CD4-positive, alpha-beta T cell treated with Interleukin-10 for 1 hour (primary cell): Measurements from ENCODE around the gene BRD3.

Source experiments
- DNase-seq: peaks from one replicate; pipeline ENCODE4 v3.0.0-alpha.2; 2020

Gene BRD3

GRCh38 chr9:134035041-134036039 is 32.5 kb downstream of the BRD3 start:
- no peak for DNase-seq

- DNase-seq = no peak
Measured at GRCh38 chr9:134034215-134035040, 33.4 kb downstream of the BRD3 start.

- DNase-seq = no peak
Measured at GRCh38 chr9:134033516-134034214, 34.2 kb downstream of the BRD3 start.

DNA sequence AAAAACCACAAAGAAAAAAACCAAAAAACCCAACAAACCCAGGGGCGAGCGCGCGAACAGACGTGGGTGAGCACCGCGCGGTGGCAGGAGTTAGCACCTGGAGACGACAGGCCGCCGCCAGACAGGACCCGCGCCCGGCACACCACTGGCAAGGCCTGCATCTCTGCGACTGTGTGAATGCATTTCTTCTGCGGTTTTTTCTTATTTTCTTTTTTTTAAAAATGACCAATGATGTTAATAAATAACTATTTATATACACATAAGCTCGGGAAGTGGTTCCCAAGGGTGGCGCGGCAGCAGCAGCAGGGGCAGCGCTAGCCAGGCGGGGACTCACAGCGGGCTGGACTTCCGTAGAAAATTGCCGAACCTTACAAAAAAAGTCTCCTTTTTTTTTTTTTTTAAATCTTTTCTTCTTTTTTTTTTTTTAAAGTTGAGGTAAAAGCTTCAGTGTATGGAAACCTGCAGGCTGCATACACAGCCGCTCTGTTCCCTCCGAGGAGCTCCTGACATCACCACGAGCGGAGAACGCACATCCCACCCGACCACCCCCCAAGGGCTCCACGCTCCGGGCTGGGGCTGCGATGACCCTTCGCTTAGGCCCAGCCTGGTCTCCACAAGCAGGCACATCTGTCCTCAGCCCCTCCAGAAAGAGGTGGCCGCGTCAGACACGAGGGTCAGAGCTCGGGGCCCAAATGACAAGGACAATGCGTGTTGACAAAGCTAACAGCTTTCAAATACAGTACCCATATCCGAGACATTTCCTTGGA is 35.2 kb downstream of the BRD3 start:
- no peak for DNase-seq

GRCh38 chr9:134031783-134032182 is 36.0 kb downstream of the BRD3 start:
- DNase-seq = no peak

DNA sequence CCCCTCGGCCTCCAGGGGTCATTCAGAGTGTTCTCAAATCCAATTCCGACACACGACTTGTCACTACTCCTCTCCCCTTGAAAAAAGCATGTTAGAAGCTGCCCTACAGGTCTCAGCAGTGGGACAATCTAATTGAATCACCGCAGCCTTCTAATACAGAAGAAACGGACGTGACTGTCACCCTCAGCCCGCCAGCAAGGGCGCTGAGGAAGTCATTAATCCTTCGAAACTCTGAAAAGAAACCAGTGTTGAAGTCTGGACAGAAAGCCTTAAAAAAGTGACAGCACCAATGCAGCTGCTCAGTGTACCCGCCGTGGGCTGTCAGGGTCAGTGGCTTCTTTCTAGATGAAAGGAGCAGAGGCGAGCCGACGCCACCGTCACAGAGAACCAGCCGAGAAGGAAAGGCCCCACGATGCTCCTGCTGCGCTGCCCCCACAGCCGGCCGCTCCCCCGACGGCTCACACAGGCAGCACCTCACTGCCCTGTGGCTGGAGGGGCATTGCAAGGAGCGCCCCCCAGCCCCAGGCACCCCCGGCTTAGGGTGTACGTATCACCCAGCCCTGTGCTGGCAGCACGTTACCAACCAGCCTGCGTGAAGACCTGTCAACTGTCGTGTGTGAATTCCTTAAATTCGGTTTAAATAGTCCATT is 36.9 kb downstream of the BRD3 start:
- no peak for DNase-seq

DNA sequence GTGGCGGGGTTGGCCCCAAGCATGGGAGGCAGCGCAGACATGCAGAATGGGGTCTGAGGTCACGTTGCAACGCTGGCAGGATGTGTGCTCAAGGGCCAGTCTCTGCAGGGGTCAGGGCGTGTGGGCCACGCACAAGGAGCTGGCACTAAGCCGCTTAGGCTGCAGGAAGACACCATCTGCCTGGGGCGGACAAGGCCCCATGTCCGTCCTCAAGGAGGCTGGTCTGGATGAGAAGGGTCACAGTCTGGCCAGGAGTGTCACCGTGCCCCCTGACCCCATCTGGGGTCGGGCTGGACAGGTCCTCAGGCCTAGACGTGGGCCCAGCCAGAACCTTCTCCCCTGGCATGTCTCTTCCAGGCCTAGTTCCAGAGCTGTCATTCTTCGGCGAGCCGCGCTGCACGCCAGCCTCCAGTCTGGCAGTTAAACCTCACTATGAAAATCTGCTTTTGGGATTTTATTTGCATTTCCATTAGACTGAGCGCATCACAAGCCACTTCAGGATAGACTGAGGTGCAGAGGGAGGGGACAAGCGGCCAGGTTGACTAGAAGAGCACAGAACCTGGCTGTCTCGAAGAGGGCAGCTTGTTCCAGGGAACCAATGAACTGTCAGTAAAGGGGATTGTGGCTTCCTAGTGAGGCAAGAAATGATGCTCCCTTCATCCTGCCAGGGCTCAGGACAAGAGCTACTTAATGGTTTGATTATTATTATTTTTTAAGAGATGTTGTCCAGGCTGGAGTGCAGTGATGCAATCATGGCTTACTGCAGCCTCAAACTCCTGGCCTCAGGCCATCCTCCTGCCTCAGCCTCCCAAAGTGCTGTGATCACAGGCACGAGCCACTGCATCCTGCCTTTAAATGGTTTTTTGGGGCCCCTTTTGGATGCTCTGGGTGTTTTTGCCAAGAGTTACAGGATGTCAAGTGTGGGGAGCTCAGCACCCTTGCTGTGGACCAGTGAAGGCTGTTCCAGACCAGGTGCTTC is 38.3 kb downstream of the BRD3 start:
- no peak for DNase-seq

- DNase-seq = no peak
Measured at GRCh38 chr9:134028575-134029247, 39.1 kb downstream of the BRD3 start.

GRCh38 chr9:134028076-134028475 is 39.8 kb downstream of the BRD3 start:
- no peak for DNase-seq

GRCh38 chr9:134027561-134027960 is 40.3 kb downstream of the BRD3 start:
- DNase-seq = no peak

DNA sequence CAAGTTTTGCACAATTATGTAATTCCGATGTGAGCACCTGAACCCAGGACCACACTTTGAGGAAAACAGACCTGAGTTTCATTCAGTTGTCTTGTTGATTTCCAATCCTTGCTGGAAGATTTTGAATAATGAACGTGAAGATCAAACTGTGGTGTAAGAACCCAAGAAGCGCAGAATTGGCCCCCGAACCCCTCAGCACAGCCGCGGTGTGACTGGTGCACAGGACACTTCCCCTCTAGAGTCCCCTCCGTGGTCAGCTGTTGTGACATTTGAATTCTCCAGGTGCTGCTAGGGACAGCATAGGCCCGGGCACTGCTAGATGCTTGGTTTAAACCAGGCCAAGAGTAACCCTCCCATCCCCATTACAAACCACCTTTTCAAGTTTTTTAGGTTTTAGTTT is 40.8 kb downstream of the BRD3 start:
- no peak for DNase-seq

- DNase-seq = no peak
Measured at GRCh38 chr9:134026581-134026980, 41.2 kb downstream of the BRD3 start.

DNA sequence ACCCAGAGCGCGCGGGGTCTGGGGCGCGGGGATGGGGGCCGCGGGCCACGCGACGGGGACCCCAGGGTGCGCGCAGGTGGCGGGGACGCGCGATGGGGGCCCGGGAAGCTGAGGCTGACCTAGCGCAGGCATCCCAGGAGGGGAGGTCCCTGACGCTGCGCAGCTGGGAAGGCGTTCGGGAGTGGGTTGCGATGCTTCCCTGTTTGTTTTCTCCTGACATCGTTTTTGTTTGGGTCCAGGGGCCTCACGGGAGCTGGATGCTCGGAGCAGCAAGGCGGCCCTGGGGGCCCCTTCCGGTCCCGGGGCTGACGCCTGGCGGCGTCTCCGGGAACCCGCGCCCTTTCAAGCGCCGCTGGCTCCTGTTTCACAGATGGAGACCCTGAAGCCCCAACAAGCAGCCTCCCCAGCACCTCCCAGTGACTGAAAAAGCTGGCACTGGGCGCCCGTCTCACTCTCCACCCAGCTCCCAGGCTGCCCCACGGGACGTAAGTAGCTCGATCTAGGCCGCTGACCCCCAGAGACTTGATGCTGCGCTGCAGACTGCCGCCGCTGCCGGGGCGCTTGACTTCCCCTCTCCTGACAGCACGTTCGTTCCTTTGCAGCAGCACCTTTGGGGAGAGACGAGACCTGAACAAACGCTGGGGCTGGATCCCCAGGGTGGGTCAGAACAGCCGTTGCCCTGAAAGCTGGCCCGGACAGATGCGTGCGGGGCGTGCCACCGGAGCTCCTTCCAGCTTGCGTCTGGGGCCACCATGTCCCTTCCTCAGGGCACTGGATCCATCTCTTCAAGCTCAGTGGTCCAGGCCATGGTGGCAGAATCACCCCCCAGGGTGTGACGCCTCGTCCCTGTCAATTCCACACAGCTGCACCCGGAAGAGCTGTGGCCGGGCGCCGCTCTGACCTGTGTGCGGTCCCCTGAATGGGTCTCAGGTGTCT is 42.0 kb downstream of the BRD3 start:
- peak; percentile 45 for DNase-seq

DNA sequence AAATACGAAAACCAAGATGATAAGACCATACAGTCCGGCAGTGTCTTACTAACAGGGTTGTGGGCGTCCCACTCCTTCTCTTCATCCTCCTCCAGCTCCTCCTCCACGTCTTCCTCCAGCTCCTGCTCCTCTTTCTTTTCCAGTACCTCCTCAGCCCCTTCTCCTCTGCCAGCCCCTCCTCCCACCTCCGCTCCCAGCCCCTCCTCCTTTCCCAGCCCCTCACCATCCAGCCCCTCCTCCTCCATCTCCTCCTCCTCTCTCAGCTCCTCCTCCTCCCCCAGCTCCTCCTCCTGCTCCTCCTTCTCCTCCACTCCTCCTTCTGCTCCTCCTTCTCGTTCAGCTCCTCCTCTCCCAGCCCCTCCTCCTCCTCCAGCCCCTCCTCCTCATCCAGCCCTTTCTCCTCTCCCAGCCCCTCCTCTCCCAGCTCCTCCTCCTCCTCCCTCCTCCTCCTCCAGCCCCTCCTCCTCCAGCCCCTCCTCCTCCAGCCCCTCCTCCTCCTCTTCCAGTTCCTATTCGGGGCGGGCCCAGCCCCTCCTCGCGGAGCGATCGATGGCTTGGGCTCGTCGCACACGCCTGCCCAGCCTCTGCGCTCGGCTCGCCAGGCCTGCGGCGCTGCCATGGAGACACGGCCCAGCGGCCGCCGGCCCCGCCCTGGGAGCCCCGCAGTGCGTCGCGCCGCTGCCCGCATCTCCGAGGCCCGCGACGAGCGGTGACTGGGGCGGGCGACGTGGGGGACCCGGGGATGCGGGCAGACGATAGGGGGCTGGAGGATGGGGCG is 42.8 kb downstream of the BRD3 start, which contains the start of gene BRD3OS:
BRD3OS (plus strand) TSS at position 654 of the 778 bp plus-strand sequence. CDS start 1,267 bp downstream, outside the sequence.
- peak; percentile 95 for DNase-seq

DNA sequence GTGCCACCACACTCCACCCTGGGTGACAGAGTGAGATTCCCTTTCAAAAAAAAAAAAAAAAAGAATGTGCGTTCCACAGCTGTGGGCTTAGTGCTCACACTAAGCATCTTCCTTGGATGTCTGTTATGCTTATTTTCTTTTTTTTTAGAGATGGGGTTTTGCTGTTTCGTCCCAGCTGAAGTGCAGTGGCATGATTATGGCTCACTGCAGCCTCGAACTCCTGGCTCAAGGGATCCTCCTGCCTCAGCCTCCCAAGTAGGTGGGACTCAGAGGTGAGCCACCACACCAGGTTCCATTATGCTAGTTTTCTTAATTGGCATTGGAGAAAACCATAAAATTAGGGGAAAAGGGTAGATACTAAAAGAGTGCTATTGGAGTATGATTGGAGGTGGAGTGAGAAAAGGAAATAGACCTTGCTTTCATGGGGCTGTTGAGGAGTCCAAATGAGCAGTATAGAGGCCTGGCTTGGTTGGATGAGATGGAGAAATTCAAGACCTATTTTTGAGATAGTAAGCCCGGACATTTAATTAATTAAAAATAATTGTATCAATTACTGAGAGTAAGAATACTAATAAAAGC is 43.5 kb downstream of the BRD3 start:
- no peak for DNase-seq

DNA sequence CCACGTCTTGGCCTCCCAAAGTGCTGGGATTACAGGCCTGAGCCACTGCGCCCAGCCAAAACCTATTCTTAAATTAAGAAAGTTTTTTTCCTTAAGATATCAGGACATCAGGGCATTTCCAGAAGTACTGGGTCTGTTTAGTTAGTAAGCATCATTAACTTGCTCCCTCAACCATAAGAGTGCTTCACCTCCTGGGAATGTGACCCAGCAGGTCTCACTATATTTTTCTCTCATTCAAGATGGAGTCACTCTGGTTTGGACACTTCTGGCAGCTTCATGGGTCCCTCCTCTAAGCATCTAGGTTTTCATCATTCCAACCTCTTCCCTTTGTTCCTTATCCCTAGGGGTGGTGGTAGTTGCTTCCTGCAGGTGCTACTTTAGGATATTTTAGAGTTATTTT is 52.9 kb downstream of the BRD3 start:
- DNase-seq = no peak

DNA sequence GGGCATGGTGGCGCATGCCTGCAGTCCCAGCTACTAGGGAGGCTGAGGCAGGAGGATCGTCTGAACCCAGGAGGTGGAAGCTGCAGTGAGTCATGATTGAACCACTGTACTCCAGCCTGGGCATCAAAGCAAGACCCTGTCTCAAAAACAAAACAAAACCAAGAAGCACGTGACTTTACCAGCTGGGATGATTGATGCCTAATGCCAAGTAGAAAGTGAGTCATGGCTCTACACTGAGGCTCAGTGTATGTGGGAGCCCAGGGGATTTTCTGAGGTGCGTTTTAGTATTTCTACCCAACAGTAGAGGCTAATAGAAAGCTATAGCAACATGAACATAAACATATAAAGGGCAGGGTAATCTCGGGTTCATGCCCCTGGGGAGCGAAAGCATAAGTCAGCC is 56.4 kb downstream of the BRD3 start:
- DNase-seq = no peak
